ENCODE data around the gene EXOC7.

DNA sequence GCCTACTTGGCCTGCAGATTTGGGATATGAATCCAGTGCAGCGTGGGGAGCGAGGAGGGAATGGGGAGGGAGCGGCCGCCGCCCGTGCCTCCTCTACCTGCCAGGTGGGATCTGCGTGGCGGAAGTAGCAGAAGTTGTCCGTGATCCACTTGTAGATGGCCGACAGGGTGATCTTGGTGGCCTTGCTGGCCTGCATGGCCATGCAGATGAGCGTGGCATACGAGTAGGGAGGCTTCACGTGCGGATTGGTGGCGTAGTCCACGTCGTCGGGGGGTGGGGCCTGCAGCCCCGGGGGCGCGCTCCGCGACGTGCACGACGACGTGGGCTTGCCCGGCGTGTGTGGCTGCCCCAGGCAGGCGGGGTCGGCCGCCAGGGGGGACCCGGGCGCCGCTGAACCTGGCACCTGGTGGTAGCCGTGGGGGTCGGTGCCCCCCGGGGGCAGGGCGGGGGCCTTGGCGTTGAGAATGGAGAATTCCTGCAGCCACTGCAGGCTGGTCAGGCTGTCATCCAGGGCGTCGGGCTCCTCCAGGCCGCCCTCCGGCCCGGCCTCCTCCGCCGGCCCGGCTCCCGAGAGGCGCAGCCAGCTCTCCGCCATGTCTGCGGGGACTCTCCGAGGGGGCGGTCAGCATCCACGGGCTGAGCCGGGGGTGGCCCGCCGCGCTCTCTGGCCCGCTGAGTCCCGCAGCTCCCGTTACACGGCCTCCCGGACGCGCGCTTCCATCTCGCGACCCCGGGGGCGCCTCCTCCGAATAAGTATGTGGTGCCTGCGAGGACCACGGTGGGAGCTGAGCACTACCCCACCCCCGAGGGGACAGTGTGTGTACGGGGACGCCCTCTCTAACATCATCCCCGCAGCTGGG lies 36.4 kb upstream of the EXOC7 start:
- TF ChIP-seq CTCF (IDR thresholded peaks at IDR 0.05): no peak
- no peak for TF ChIP-seq ZFX (IDR thresholded peaks at IDR 0.05; ENCODE audit: borderline replicate concordance)

Data from 22Rv1 (cell line).